Keratinocyte (primary cell): Measurements from ENCODE around the gene BCAR3. TPM values are rescaled to one million over a fixed set of nuclear protein-coding genes. Genes with fewer than 3 reads are reported as not detected.

Experiments
- DNase-seq: peaks from one replicate; pipeline ENCODE4 v3.0.0-alpha.2; 2011; ENCODE audit warnings: low read depth, missing footprints, low spot score
- FAIRE-seq: peaks from 2 replicates; lab custom pipeline; 2011; peaks lifted over from hg19 to GRCh38; lab: Jason Lieb, UNC
- H2AFZ ChIP-seq: 2 replicates; pipeline ENCODE4 v1.6.0; 2012; ENCODE audit warnings: low read length, control low read depth, inconsistent platforms; ENCODE audit not compliant: control insufficient read depth
- H3K27ac ChIP-seq: 2 replicates; pipeline ENCODE4 v1.5.1; 2011; ENCODE audit warnings: low read length; ENCODE audit not compliant: control insufficient read depth, insufficient read depth
- H3K27me3 ChIP-seq: 3 replicates; pipeline ENCODE4 v1.6.0; 2011; ENCODE audit warnings: low read length; ENCODE audit not compliant: control insufficient read depth, insufficient read depth; ENCODE audit errors: extremely low read depth
- H3K36me3 ChIP-seq, 2 experiments: 2 replicates in 1 of 2; 3 replicates in 1 of 2; pipeline ENCODE4 v1.5.1; 2011; ENCODE audit warnings: low read length in 2 of 2, mild to moderate bottlenecking in 1 of 2; ENCODE audit not compliant: control insufficient read depth in 2 of 2, insufficient read depth in 2 of 2; ENCODE audit errors: extremely low read depth in 1 of 2
- H3K4me1 ChIP-seq: 3 replicates; pipeline ENCODE4 v1.5.1; 2011; ENCODE audit warnings: low read length; ENCODE audit not compliant: control insufficient read depth, insufficient read depth; ENCODE audit errors: extremely low read depth
- H3K4me2 ChIP-seq: 3 replicates; pipeline ENCODE4 v1.6.0; 2011; ENCODE audit warnings: low read depth, low read length; ENCODE audit not compliant: control insufficient read depth, insufficient read depth; ENCODE audit errors: extremely low read depth
- H3K4me3 ChIP-seq, 3 experiments: fragments of 200-600 bp in 1 of 3; sonication (generic) in 1 of 3; 2 replicates in 2 of 3; 3 replicates in 1 of 3; pipeline ENCODE4 v1.5.1; 2011 to 2016; ENCODE audit warnings: low read length in 3 of 3, mild to moderate bottlenecking in 3 of 3, control low read depth in 2 of 3, inconsistent platforms in 1 of 3, low read depth in 1 of 3, mixed read lengths in 1 of 3, mixed run types in 1 of 3, moderate library complexity in 1 of 3; ENCODE audit not compliant: control insufficient read depth in 2 of 3, insufficient read depth in 2 of 3; ENCODE audit errors: extremely low read depth in 1 of 3
- H3K79me2 ChIP-seq: 2 replicates; pipeline ENCODE4 v1.6.0; 2012; ENCODE audit warnings: low read length; ENCODE audit not compliant: control insufficient read depth, insufficient read depth
- H3K9ac ChIP-seq: 3 replicates; pipeline ENCODE4 v1.6.0; 2011; ENCODE audit warnings: low read length; ENCODE audit not compliant: control insufficient read depth, insufficient read depth; ENCODE audit errors: extremely low read depth
- H3K9me1 ChIP-seq: 3 replicates; pipeline ENCODE4 v1.6.0; 2011; ENCODE audit warnings: low read length; ENCODE audit not compliant: control insufficient read depth, insufficient read depth; ENCODE audit errors: extremely low read depth
- H3K9me3 ChIP-seq: 2 replicates; pipeline ENCODE4 v1.5.1; 2012; ENCODE audit warnings: low read depth, low read length; ENCODE audit not compliant: control insufficient read depth
- H4K20me1 ChIP-seq: 3 replicates; pipeline ENCODE4 v1.6.0; 2011; ENCODE audit warnings: low read length; ENCODE audit not compliant: control insufficient read depth, insufficient read depth; ENCODE audit errors: extremely low read depth
- CTCF ChIP-seq, 3 experiments: IDR thresholded peaks in 1 of 3; conservative IDR thresholded peaks in 1 of 3; optimal IDR thresholded peaks in 1 of 3; 2 replicates in 2 of 3; 3 replicates in 1 of 3; pipeline versions ENCODE3 to v1.5.1; 2011; ENCODE audit warnings: low read length in 3 of 3, mild to moderate bottlenecking in 3 of 3, moderate library complexity in 2 of 3, control low read depth in 1 of 3, inconsistent platforms in 1 of 3; ENCODE audit not compliant: insufficient read depth in 2 of 3; ENCODE audit errors: extremely low read depth in 1 of 3
- EZH2 ChIP-seq: IDR thresholded peaks from one replicate; pipeline ENCODE4 v1.6.1; 2012; ENCODE audit warnings: inconsistent platforms, mild to moderate bottlenecking, low read length, moderate library complexity
- dilution Hi-C: fragments of 300-500 bp; cut with MboI; formaldehyde crosslinking; loops from one replicate; pipeline ENCODE4 v1.7.0; 2020; ENCODE audit warnings: low sequenced_read_pairs; ENCODE audit not compliant: extremely low pct_ligation_motif_present
- polyA plus RNA-seq, 5 experiments: library from polyadenylated mRNA; depleted of rRNA in 3 of 5; stranded (reverse) in 3 of 5; stranded (forward) in 1 of 5; unstranded in 1 of 5; fragments of >200 nt; gene quantifications; 1 replicate in 1 of 5; 2 replicates in 3 of 5; 3 replicates in 1 of 5; pipeline versions ENCODE4 v1.2.1 to v1.2.3, GENCODE V29; 2011 to 2012; ENCODE audit warnings: missing spikeins in 2 of 5, low read depth in 1 of 5, low replicate concordance in 1 of 5

Gene BCAR3
- polyA plus RNA-seq, 1 donor (not counting 4 experiments of a cell fraction or from before 2014, with no cell fraction given) = 77.2 TPM

GRCh38 chr1:93587354-93587753 is 94.3 kb downstream of the BCAR3 start:
- H3K4me1 ChIP-seq = peaks cover 18% of the 10 kb centered on the region
- no peak overlapping the region for H2AFZ ChIP-seq
- no peak overlapping the region for H3K4me3 ChIP-seq
- TF ChIP-seq EZH2 (no peak), CTCF (optimal IDR thresholded peaks at IDR 0.05 in 1 of 3, IDR thresholded peaks at IDR 0.05 in 1 of 3, conservative IDR thresholded peaks at IDR 0.05 in 1 of 3; ENCODE audit: extremely low read depth in 1 of 3, insufficient read depth in 2 of 3, low read length in 3 of 3) (no peak)
- H4K20me1 ChIP-seq = peaks cover 48% of the 10 kb centered on the region
- FAIRE-seq = no peak
- no peak overlapping the region for H3K4me2 ChIP-seq
- no peak for DNase-seq
- no peaks in the 10 kb centered on the region for H3K27me3 ChIP-seq
- no peak overlapping the region for H3K27ac ChIP-seq
- dilution Hi-C loops = no loop called here
- peaks cover 8% of the 10 kb centered on the region for H3K9me1 ChIP-seq
- peaks cover 86% of the 10 kb centered on the region for H3K79me2 ChIP-seq
- H3K36me3 ChIP-seq = peaks cover 60 to 81% of the 10 kb centered on the region in 2 experiments
- no peak overlapping the region for H3K9ac ChIP-seq
- no peaks in the 10 kb centered on the region for H3K9me3 ChIP-seq

DNA sequence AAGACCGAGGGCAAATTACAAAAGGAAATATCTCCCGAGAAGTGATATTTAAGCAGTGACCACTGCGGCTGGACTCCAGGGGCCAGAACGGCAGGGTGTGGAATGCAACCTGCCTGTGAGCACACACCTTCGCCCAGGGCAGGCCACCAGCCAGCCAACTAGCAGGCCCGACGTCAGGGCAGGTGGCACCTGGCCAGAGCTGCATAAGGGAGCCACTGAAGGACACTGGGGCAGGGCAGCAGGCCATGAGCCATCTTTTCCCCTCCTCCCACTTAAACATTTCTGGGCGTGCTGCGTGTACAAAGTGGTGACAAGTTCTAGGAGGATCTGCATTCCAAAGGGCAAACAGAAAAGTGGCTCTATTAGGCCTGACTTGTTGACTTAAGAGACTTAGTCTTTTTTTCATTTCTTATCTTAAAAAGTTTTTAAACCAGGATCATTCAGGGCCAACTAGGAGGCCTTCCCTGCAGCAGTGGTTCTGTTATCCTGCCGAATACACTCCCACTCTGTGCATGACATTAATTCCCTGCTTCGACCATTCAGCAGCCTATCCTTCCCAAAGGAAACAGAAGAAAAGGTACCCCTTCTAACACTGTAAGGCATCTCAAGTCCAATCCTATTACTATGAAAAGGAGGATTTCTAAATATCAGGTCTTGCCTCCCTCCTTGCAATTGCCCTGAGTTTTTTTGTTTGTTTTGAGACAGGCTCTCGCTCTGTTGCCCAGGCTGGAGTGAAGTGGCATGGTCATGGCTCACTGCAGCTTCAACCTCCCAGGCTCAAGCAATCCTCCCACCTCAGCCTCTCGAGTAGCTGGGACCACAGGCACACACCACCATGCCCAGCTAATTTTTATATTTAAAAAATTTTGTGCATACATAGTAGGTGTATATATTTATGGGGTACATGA is 96.3 kb downstream of the BCAR3 start:
- H3K4me2 ChIP-seq = peak overlapping the region; percentile 5
- H4K20me1 ChIP-seq = peaks cover 37% of the 10 kb centered on the region

More for the DNA sequence above, 96.3 kb downstream of the BCAR3 start:
- peaks cover 2% of the 10 kb centered on the region for H3K9me1 ChIP-seq
- no peak overlapping the region for H2AFZ ChIP-seq
- H3K79me2 ChIP-seq = peaks cover 82% of the 10 kb centered on the region
- H3K27ac ChIP-seq = peak overlapping the region; percentile 56
- FAIRE-seq = peak; percentile 43
- TF ChIP-seq EZH2 (no peak), CTCF (optimal IDR thresholded peaks at IDR 0.05 in 1 of 3, IDR thresholded peaks at IDR 0.05 in 1 of 3, conservative IDR thresholded peaks at IDR 0.05 in 1 of 3; ENCODE audit: extremely low read depth in 1 of 3, insufficient read depth in 2 of 3, low read length in 3 of 3) (no peak)
- H3K4me3 ChIP-seq = no peak overlapping the region
- dilution Hi-C loops = no loop called here
- no peak for DNase-seq
- H3K27me3 ChIP-seq = no peaks in the 10 kb centered on the region
- peaks cover 58 to 82% of the 10 kb centered on the region in 2 experiments for H3K36me3 ChIP-seq
- H3K9me3 ChIP-seq = no peaks in the 10 kb centered on the region
- no peak overlapping the region for H3K9ac ChIP-seq
- peaks cover 18% of the 10 kb centered on the region for H3K4me1 ChIP-seq
